Caki2 (cell line): ENCODE data around the gene DCX. TPM values are rescaled to one million over a fixed set of nuclear protein-coding genes. Genes with fewer than 3 reads are reported as not detected.

Source experiments
- DNase-seq: peaks from one replicate; pipeline ENCODE4 v3.0.0-alpha.2; 2015; ENCODE audit warnings: low read depth
- in situ Hi-C: cut with HindIII; loops from 2 replicates; pipeline ENCODE4 v1.10.0; 2016; ENCODE audit warnings: low sequenced_read_pairs, low pct_unique_long_range_greater_than_20kb, mixed read lengths
- total RNA-seq: library from RNA; depleted of rRNA; stranded (reverse); fragments of >200 nt; shearing (Covaris generic); gene quantifications from 2 replicates; pipeline ENCODE4 v1.2.3, GENCODE V29; 2014; ENCODE audit warnings: low replicate concordance

DCX gene
- total RNA-seq, 1 experiment from 2014 or later: not detected

GRCh38 chrX:111337067-111337637 lies 74.8 kb downstream of the DCX start:
- no peak for DNase-seq
- in situ Hi-C loops: no loop called here

GRCh38 chrX:111336141-111336540 lies 75.9 kb downstream of the DCX start:
- DNase-seq: no peak
- in situ Hi-C loops: no loop called here

GRCh38 chrX:111329370-111329769 lies 82.6 kb downstream of the DCX start:
- in situ Hi-C loops: no loop called here
- DNase-seq: no peak

GRCh38 chrX:111328858-111329257 lies 83.1 kb downstream of the DCX start:
- no peak for DNase-seq
- in situ Hi-C loops: no loop called here

- no peak for DNase-seq
- in situ Hi-C loops: no loop called here
Observed at GRCh38 chrX:111322231-111322855, 89.6 kb downstream of the DCX start.

- in situ Hi-C loops: no loop called here
- DNase-seq: no peak
Observed at GRCh38 chrX:111319451-111319850, 92.5 kb downstream of the DCX start.

GRCh38 chrX:111318901-111319300 lies 93.1 kb downstream of the DCX start:
- DNase-seq: no peak
- in situ Hi-C loops: no loop called here

- no peak for DNase-seq
- in situ Hi-C loops: no loop called here
Observed at GRCh38 chrX:111309083-111309482, 102.9 kb downstream of the DCX start.

- DNase-seq: no peak
- in situ Hi-C loops: no loop called here
Observed at GRCh38 chrX:111308039-111308438, 104.0 kb downstream of the DCX start.

GRCh38 chrX:111302284-111302683 lies 109.7 kb downstream of the DCX start:
- no peak for DNase-seq
- in situ Hi-C loops: no loop called here

GRCh38 chrX:111288841-111289240 lies 123.2 kb downstream of the DCX start:
- DNase-seq: no peak
- in situ Hi-C loops: no loop called here

- no peak for DNase-seq
- in situ Hi-C loops: no loop called here
Observed at GRCh38 chrX:111284631-111285293, 127.2 kb downstream of the DCX start.

GRCh38 chrX:111283446-111283845 lies 128.5 kb downstream of the DCX start:
- in situ Hi-C loops: no loop called here
- no peak for DNase-seq

- DNase-seq: no peak
- in situ Hi-C loops: no loop called here
Observed at GRCh38 chrX:111282991-111283390, 129.0 kb downstream of the DCX start.

- no peak for DNase-seq
- in situ Hi-C loops: no loop called here
Observed at GRCh38 chrX:111282139-111282538, 129.9 kb downstream of the DCX start.

- DNase-seq: no peak
- in situ Hi-C loops: no loop called here
Observed at GRCh38 chrX:111270339-111270738, 141.7 kb downstream of the DCX start, which contains the start of gene CAPN6. CAPN6 (minus strand) TSS chrX:111270483; CDS start chrX:111263936, 6,547 bp downstream.

GRCh38 chrX:111268506-111268905 lies 143.5 kb downstream of the DCX start:
- no peak for DNase-seq
- in situ Hi-C loops: no loop called here

GRCh38 chrX:111265486-111265885 lies 146.5 kb downstream of the DCX start:
- DNase-seq: no peak
- in situ Hi-C loops: no loop called here

GRCh38 chrX:111264385-111264784 lies 147.6 kb downstream of the DCX start:
- in situ Hi-C loops: no loop called here

GRCh38 chrX:111262086-111262485 lies 149.9 kb downstream of the DCX start:
- no peak for DNase-seq
- in situ Hi-C loops: no loop called here

More at GRCh38 chrX:111264385-111264784, 147.6 kb downstream of the DCX start:
- DNase-seq: no peak
